ACC112 (cell line): ENCODE data around the gene KRCC1.

Source experiments
- H2AFZ ChIP-seq: fragments of 200-600 bp; sonication (generic); one replicate; pipeline ENCODE4 v1.6.0; 2017; ENCODE audit warnings: antibody characterized with exemption, low read length; ENCODE audit not compliant: unreplicated experiment
- H3K27ac ChIP-seq: fragments of 200-600 bp; sonication (generic); 2 replicates; pipeline ENCODE4 v1.5.1; 2014; ENCODE audit warnings: low read depth, mild to moderate bottlenecking, antibody characterized with exemption, low read length, moderate library complexity
- H3K27me3 ChIP-seq: fragments of 200-600 bp; sonication (generic); 2 replicates; pipeline ENCODE4 v1.6.1; 2014; ENCODE audit warnings: mild to moderate bottlenecking, antibody characterized with exemption, low read length, moderate library complexity, mixed read lengths; ENCODE audit not compliant: insufficient read depth
- H3K36me3 ChIP-seq: fragments of 200-600 bp; sonication (generic); 2 replicates; pipeline ENCODE4 v1.6.1; 2016; ENCODE audit warnings: mild to moderate bottlenecking, antibody characterized with exemption, low read length, moderate library complexity, mixed read lengths; ENCODE audit not compliant: insufficient read depth
- H3K4me1 ChIP-seq: fragments of 200-600 bp; sonication (generic); one replicate; pipeline ENCODE4 v1.6.1; 2016; ENCODE audit warnings: low read length, mixed read lengths; ENCODE audit not compliant: insufficient read depth, unreplicated experiment, control insufficient read depth
- H3K4me3 ChIP-seq: fragments of 200-600 bp; sonication (generic); 2 replicates; pipeline ENCODE4 v1.5.1; 2014; ENCODE audit warnings: mild to moderate bottlenecking, low read depth, low read length
- H3K79me2 ChIP-seq: fragments of 200-600 bp; sonication (generic); one replicate; pipeline ENCODE4 v1.6.0; 2016; ENCODE audit warnings: low read length; ENCODE audit not compliant: control insufficient read depth, unreplicated experiment, insufficient read depth

Gene KRCC1

DNA sequence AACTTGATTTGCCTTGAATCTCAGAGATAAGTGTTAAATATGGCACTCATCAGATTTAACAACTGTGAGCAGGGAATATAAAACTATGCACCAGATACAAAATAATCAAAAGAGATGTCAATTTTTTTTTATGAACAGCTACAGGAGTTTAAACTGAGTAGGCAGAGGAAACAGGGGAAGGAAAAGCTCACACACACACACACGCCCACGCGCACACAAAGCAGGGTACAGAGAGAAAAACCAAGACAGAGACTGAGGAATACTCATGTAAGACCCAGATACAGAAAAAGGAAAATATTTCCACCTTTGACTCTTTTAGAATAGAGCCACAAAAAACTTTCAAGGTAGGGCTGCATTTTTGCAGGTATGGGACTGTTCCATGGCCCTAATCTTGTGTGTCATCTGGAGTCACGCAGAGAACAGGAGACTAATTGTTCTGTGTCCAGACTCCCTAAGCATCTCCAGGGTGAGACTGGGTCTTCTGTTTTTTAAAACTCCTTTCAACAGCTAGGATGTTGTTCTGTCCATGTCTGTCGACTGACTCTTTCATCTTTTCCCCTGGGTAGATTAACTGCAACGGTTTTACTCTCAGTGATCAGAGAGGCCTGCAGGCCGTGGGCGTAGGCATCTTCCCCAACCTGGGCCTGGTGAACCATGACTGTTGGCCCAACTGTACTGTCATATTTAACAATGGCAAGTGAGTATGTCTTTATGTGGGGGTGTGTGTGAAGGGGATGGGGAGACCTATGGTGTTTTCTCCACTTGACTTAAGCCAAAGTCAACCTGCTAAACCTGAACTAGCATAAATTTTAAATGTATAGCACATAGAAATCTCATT, 35.1 kb upstream of the KRCC1 start:
- H3K27ac ChIP-seq = no peak overlapping the region
- peaks cover 27% of the 10 kb centered on the region for H3K27me3 ChIP-seq
- H3K4me1 ChIP-seq = no peaks in the 10 kb centered on the region
- no peak overlapping the region for H2AFZ ChIP-seq
- no peak overlapping the region for H3K4me3 ChIP-seq
- no peaks in the 10 kb centered on the region for H3K36me3 ChIP-seq
- no peaks in the 10 kb centered on the region for H3K79me2 ChIP-seq

DNA sequence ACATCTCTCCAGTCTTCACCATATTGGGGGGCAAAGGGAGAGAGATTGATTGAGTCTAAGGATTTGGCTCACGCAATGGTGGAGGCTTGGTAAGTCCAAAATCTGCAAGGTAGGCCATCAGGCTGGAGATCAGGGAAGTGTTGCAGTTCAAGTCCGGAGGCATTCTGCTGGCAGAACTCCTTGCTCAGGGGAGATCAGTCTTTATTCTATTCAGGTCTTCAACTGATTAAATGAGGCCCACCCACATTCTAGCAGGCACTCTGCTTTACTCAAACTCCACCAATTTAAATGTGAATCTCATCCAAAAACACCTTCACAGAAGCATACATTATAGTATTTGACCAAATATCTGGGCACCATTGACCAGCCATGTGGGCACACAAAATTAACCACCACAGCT, 33.4 kb upstream of the KRCC1 start:
- Histone ChIP-seq H3K27ac (no peak overlapping the region), H2AFZ (no peak overlapping the region), H3K4me1 (no peaks in the 10 kb centered on the region), H3K36me3 (no peaks in the 10 kb centered on the region), H3K79me2 (no peaks in the 10 kb centered on the region), H3K27me3 (peaks cover 17% of the 10 kb centered on the region), H3K4me3 (no peak overlapping the region)

DNA sequence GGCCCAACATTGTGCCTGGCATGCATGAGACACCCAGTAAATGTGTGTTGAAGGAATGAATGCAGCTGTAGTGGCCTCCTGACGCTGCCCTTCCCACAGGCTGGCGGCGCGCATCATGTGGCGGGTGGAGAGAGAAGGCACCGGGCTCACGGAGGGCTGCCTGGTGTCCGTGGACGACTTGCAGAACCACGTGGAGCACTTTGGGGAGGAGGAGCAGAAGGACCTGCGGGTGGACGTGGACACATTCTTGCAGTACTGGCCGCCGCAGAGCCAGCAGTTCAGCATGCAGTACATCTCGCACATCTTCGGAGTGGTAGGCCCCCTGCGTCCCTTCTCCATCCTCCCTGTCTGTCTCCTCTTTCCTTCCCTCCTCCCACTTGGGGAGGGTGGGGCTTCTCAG, 32.2 kb upstream of the KRCC1 start:
- Histone ChIP-seq H2AFZ (no peak overlapping the region), H3K36me3 (no peaks in the 10 kb centered on the region), H3K79me2 (no peaks in the 10 kb centered on the region), H3K4me3 (no peak overlapping the region), H3K27me3 (peaks cover 14% of the 10 kb centered on the region), H3K27ac (no peak overlapping the region), H3K4me1 (no peaks in the 10 kb centered on the region)

DNA sequence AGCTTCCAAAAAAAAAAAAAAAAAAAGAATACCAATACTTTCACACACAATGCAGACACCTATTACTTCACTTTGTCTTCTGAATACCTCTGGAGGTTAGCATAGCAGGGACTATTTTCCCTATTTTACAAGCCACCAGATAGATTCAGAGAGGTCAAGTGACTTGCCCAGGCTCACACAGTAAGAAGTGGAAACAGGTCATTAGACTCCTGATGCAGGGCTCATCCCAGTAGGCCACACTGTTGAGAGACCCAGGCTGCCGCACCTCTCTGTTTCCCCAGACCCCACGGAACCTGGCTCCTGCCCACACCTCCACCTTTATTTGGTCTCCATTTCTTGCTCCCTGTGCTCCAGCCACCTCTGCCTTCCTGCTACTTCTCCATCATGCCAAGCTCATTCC, 31.5 kb upstream of the KRCC1 start:
- Histone ChIP-seq H3K27me3 (peaks cover 14% of the 10 kb centered on the region), H3K79me2 (no peaks in the 10 kb centered on the region), H3K36me3 (no peaks in the 10 kb centered on the region), H3K4me3 (no peak overlapping the region), H3K4me1 (no peaks in the 10 kb centered on the region), H3K27ac (no peak overlapping the region), H2AFZ (no peak overlapping the region)

DNA sequence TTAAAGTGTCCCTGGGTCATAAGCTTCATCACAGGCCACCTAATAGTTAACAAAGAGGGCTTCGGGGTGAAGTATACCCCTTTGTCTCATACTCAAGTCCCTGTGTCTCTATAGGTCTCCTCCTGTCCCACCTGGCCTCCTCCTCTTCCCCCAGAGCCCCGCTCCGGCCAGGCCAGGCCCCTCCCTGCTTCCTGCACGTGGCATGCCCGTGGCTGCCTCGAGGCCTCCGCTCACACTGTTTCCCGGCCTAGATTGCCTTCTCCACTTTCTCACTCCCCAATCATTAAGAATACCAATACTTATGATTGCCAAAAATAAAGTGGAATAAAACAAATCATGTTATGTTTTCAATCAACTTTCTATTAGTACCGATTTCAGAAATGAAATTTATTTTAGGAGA, 30.8 kb upstream of the KRCC1 start:
- H3K4me3 ChIP-seq = no peak overlapping the region
- no peaks in the 10 kb centered on the region for H3K79me2 ChIP-seq
- H3K27ac ChIP-seq = no peak overlapping the region
- peaks cover 14% of the 10 kb centered on the region for H3K27me3 ChIP-seq
- no peak overlapping the region for H2AFZ ChIP-seq
- H3K4me1 ChIP-seq = no peaks in the 10 kb centered on the region
- H3K36me3 ChIP-seq = no peaks in the 10 kb centered on the region

DNA sequence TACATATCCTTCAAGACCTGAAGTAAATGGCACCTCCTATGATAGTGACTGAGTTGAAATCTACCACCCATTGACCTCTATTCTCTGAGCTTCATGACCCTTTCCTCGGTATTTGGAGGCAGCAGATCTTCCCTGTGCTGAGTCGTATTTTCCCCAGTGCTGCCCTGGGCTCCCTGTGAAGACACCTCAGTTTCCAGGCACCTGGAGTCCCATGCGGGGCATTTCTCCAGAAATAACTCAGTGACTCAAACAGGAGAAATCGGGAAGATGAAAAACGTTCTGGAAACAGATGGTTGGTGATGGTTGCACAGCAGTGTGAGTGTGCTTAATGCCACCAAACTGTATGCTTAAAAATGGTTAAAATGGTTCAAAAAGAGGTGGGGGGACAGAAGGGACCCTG, 30.0 kb upstream of the KRCC1 start:
- Histone ChIP-seq H3K79me2 (no peaks in the 10 kb centered on the region), H3K36me3 (no peaks in the 10 kb centered on the region), H3K4me1 (no peaks in the 10 kb centered on the region), H2AFZ (no peak overlapping the region), H3K27ac (no peak overlapping the region), H3K27me3 (peaks cover 14% of the 10 kb centered on the region), H3K4me3 (no peak overlapping the region)

DNA sequence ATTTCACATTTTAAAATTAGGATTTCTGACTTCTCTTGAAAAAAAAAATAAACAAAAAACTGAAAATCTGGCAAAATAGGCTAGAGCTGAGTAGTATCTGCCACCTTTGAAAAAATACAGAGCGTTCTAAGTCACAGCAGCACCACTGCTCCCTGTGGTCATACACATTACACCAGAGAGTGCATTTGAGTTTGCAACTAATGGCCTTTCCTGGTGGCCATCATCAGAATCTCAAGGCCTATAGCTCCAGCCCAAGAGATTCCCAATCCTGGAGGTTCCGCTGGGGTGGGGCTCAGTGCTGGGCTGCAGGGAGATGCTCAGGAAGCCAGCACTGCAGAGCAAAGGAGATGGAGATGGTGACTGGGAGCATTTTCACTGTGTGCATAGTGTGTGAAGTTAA, 29.5 kb upstream of the KRCC1 start:
- Histone ChIP-seq H3K36me3 (no peaks in the 10 kb centered on the region), H3K4me1 (no peaks in the 10 kb centered on the region), H3K4me3 (no peak overlapping the region), H2AFZ (no peak overlapping the region), H3K27ac (no peak overlapping the region), H3K27me3 (peaks cover 14% of the 10 kb centered on the region), H3K79me2 (no peaks in the 10 kb centered on the region)

DNA sequence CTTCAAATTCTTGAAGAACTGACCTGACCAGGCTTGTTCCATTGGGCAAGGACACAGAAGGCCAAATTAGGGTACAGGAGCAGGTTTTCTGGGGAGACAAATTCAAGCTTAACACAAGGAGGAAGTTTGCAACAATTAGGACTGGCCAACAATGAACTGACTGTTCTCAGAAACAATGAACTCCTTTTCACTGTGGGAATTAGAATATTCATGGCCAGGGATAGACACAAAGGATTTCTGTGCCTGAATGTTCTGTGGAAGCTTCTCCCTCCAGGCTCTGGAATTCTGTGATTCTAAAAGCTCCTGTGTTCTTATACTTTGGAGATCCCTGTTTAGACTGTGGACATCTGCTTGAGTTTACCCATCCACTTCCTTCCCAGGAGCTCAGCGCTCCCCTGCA, 27.2 kb upstream of the KRCC1 start:
- peaks cover 14% of the 10 kb centered on the region for H3K27me3 ChIP-seq
- H3K79me2 ChIP-seq = no peaks in the 10 kb centered on the region
- H3K4me3 ChIP-seq = no peak overlapping the region
- no peak overlapping the region for H2AFZ ChIP-seq
- H3K27ac ChIP-seq = no peak overlapping the region
- no peaks in the 10 kb centered on the region for H3K36me3 ChIP-seq
- no peaks in the 10 kb centered on the region for H3K4me1 ChIP-seq

DNA sequence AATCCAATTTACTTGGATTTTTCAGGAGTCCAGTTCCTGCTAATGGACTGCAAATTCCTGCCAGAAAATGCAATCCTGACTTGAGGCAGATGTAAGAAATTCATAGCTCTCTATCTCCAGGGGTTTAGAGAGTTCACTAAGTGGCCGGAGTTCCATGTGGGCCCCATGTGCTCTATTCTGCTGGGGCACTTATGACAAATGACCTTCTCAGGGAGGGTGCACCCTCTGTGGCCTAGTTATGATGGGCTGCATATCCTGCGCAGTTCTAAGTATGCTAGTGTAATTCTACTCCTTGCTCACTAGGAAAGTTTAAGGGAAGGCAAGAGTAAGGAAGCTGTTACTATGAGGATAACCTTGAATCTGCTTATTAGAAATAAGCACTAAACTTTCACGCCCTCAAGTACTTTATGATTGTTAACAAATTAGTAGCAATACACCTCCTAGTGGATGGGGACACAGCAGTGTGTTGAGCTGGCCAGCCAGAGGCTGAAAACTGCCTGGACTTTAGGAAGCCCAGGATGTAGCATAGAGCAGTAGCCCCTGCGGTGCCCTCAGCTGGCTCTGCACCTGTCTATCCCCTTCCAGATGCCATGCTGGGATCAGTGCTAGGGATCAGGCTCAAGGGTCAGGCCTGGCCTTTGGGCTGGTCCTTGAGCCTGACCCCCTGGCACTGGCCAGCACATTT, 26.5 kb upstream of the KRCC1 start:
- Histone ChIP-seq H3K27me3 (peaks cover 14% of the 10 kb centered on the region), H3K79me2 (no peaks in the 10 kb centered on the region), H2AFZ (no peak overlapping the region), H3K36me3 (no peaks in the 10 kb centered on the region), H3K4me3 (no peak overlapping the region), H3K4me1 (no peaks in the 10 kb centered on the region), H3K27ac (no peak overlapping the region)

DNA sequence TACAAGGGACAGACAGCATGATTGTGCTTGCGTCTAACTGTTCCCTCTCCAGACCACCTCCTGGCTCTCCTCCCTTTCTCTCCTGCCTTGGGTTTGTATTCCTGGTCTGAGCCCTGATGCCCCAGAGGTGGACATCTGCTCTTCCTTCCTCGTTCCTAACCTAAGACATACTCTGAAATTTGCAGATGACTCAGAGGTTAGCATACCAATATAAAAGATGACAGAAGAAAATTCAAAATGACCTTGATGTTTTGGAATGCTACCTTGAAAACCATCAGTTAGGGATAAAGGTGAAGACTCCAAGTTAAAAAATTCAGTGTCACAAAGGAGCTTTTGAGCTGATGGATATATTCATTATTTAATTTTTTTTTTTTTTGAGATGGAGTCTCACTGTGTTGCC, 25.0 kb upstream of the KRCC1 start:
- Histone ChIP-seq H3K4me1 (no peaks in the 10 kb centered on the region), H3K36me3 (no peaks in the 10 kb centered on the region), H2AFZ (no peak overlapping the region), H3K4me3 (no peak overlapping the region), H3K27ac (no peak overlapping the region), H3K27me3 (peaks cover 14% of the 10 kb centered on the region), H3K79me2 (no peaks in the 10 kb centered on the region)

DNA sequence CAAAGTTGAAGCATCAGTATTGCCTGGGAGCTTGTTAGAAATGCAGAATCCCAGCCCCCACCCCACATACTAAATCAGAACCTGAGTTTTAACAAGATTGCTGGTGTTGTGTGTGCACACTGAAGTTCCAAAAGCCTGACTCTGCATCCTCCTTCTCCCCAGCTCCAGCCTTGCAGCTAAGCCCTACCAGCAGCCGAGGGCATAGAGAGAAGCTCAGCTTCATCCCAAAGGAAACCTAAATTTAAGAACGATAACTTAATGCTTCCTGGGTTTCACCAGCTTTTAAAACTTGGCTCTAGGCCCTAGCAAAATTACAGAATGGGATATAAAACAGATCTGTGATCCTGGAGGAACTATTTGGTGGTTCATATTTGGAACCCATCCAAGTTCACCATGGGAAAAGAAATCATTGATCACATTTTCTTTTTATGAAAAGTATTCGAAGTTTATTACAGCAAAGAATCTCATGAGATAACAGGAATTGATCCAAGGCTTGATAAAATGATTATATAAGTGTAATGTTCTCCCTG, 23.1 kb upstream of the KRCC1 start:
- Histone ChIP-seq H3K4me3 (no peak overlapping the region), H3K4me1 (peaks cover 3% of the 10 kb centered on the region), H3K27ac (no peak overlapping the region), H3K79me2 (no peaks in the 10 kb centered on the region), H3K27me3 (peaks cover 8% of the 10 kb centered on the region), H3K36me3 (no peaks in the 10 kb centered on the region), H2AFZ (no peak overlapping the region)
